SK-N-SH (cell line): Measurements from ENCODE around the gene OBSCN. TPM values are rescaled to one million over a fixed set of nuclear protein-coding genes. Genes with fewer than 3 reads are reported as not detected.

Experiments used
- CTCF ChIA-PET: fragments of 300-600, 350-600 bp; formaldehyde crosslinking; extraction: SDS; loops from one replicate; lab custom pipeline; 2021; lab: Yijun Ruan, JAX
- POLR2A ChIA-PET: fragments of 350-600 bp; sonication (Branson Sonifier 250); formaldehyde crosslinking; extraction: SDS; loops from one replicate; lab custom pipeline; 2020; ENCODE audit warnings: antibody characterized with exemption, inconsistent platforms; lab: Yijun Ruan, JAX
- DNase-seq: peaks from one replicate; pipeline ENCODE4 v3.0.0; 2012
- H2AFZ ChIP-seq: fragments of 200-600 bp; sonication (generic); 2 replicates; pipeline ENCODE4 v1.8.1; 2016; ENCODE audit warnings: antibody characterized with exemption, mild to moderate bottlenecking, low read depth
- H3F3A ChIP-seq: fragments of 200-600 bp; sonication (generic); replicated peaks from 2 replicates; pipeline ENCODE3; 2016; ENCODE audit warnings: antibody characterized with exemption, mild to moderate bottlenecking; ENCODE audit not compliant: insufficient read depth
- H3K27ac ChIP-seq, 2 experiments: fragments of 200-500 bp in 1 of 2; fragments of 200-600 bp in 1 of 2; sonication (Bioruptor generic) in 1 of 2; sonication (generic), shearing (Covaris generic) in 1 of 2; 2 replicates each; pipeline versions ENCODE4 v1.5.1 to v1.6.1; 2014 to 2016; ENCODE audit warnings: low read depth in 2 of 2, inconsistent platforms in 1 of 2, low read length in 1 of 2, mild to moderate bottlenecking in 1 of 2, mixed read lengths in 1 of 2
- H3K27me3 ChIP-seq: fragments of 200-600 bp; sonication (generic), shearing (Covaris generic); 2 replicates; pipeline ENCODE4 v1.6.1; 2016; ENCODE audit warnings: mixed run types; ENCODE audit not compliant: insufficient read depth
- H3K36me3 ChIP-seq, 2 experiments: fragments of 200-500 bp in 1 of 2; fragments of 200-600 bp in 1 of 2; sonication (Bioruptor generic) in 1 of 2; sonication (generic) in 1 of 2; replicated peaks in 1 of 2; 2 replicates each; pipeline versions ENCODE3 to v1.5.1; 2014 to 2016; ENCODE audit warnings: low read length in 1 of 2, mild to moderate bottlenecking in 1 of 2; ENCODE audit not compliant: insufficient read depth in 2 of 2, control insufficient read depth in 1 of 2
- H3K4me1 ChIP-seq, 2 experiments: fragments of 200-500 bp in 1 of 2; fragments of 200-600 bp in 1 of 2; sonication (Bioruptor generic) in 1 of 2; sonication (generic), shearing (Covaris generic) in 1 of 2; 2 replicates each; pipeline versions ENCODE4 v1.5.1 to v1.6.1; 2014 to 2016; ENCODE audit warnings: low read depth in 1 of 2, low read length in 1 of 2, mixed run types in 1 of 2; ENCODE audit not compliant: insufficient read depth in 2 of 2, control insufficient read depth in 1 of 2
- H3K4me2 ChIP-seq: fragments of 200-600 bp; sonication (generic), shearing (Covaris generic); 2 replicates; pipeline ENCODE4 v1.6.1; 2017; ENCODE audit warnings: mixed run types
- H3K4me3 ChIP-seq, 2 experiments: fragments of 200-500 bp in 1 of 2; fragments of 200-600 bp in 1 of 2; sonication (Bioruptor generic) in 1 of 2; sonication (generic), shearing (Covaris generic) in 1 of 2; 2 replicates each; pipeline versions ENCODE4 v1.5.1 to v1.8.1; 2014 to 2016; ENCODE audit warnings: low read depth in 2 of 2, inconsistent platforms in 1 of 2, low read length in 1 of 2, mild to moderate bottlenecking in 1 of 2, mixed read lengths in 1 of 2, moderate library complexity in 1 of 2
- H3K79me2 ChIP-seq: fragments of 200-600 bp; sonication (generic); 2 replicates; pipeline ENCODE4 v1.8.1; 2017; ENCODE audit warnings: mild to moderate bottlenecking; ENCODE audit not compliant: insufficient read depth
- H3K9ac ChIP-seq: fragments of 200-600 bp; sonication (generic); 2 replicates; pipeline ENCODE4 v1.6.1; 2017; ENCODE audit warnings: mixed run types
- H3K9me2 ChIP-seq: fragments of 200-600 bp; sonication (generic); 2 replicates; pipeline ENCODE4 v1.6.1; 2017; ENCODE audit warnings: mixed run types
- H3K9me3 ChIP-seq: fragments of 200-600 bp; sonication (generic); 2 replicates; pipeline ENCODE4 v1.6.1; 2017; ENCODE audit warnings: mixed run types, mild to moderate bottlenecking, moderate library complexity
- H4K20me1 ChIP-seq: fragments of 200-600 bp; sonication (generic); 2 replicates; pipeline ENCODE4 v1.6.1; 2017; ENCODE audit warnings: mild to moderate bottlenecking, mixed run types; ENCODE audit not compliant: insufficient read depth
- CHD2 ChIP-seq: fragments of 150-350 bp; IDR thresholded peaks from 2 replicates; pipeline ENCODE4 v1.6.1; 2018; ENCODE audit warnings: low read length; ENCODE audit not compliant: partially characterized antibody
- ELF1 ChIP-seq: IDR thresholded peaks from 2 replicates; pipeline ENCODE4 v1.4.0; 2012
- EP300 ChIP-seq, 2 experiments: IDR thresholded peaks; 2 replicates each; pipeline versions ENCODE4 v1.4.0 to v1.6.1; 2012; ENCODE audit warnings: borderline replicate concordance in 1 of 2, low read depth in 1 of 2, low read length in 1 of 2
- EZH2phosphoT487 ChIP-seq: fragments of 200-600 bp; sonication (generic); IDR thresholded peaks from 2 replicates; pipeline ENCODE4 v1.6.1; 2017; ENCODE audit warnings: low read depth, mixed run types, mild to moderate bottlenecking, antibody characterized with exemption, moderate library complexity, borderline replicate concordance
- FOSL2 ChIP-seq: IDR thresholded peaks from 2 replicates; pipeline ENCODE4 v1.4.0; 2012; ENCODE audit warnings: low read depth, mild to moderate bottlenecking, moderate library complexity, borderline replicate concordance
- FOXJ3 ChIP-seq: sonication (generic); formaldehyde crosslinking; IDR thresholded peaks from 2 replicates; pipeline ENCODE4 v1.5.1; 2020; ENCODE audit warnings: mild to moderate bottlenecking, missing genetic modification reagents
- JUND ChIP-seq: IDR thresholded peaks from 2 replicates; pipeline ENCODE4 v1.4.0; 2012
- MEF2A ChIP-seq: IDR thresholded peaks from 2 replicates; pipeline ENCODE4 v1.4.0; 2012; ENCODE audit warnings: low read depth, borderline replicate concordance
- MXI1 ChIP-seq: IDR thresholded peaks from 2 replicates; pipeline ENCODE4 v1.6.1; 2012; ENCODE audit warnings: mild to moderate bottlenecking, low read depth, low read length, improper control_type of control experiment
- NFIC ChIP-seq: IDR thresholded peaks from 2 replicates; pipeline ENCODE4 v1.4.0; 2012; ENCODE audit warnings: borderline replicate concordance
- PBX3 ChIP-seq: IDR thresholded peaks from 2 replicates; pipeline ENCODE4; 2012
- RAD21 ChIP-seq: IDR thresholded peaks from 2 replicates; pipeline ENCODE4 v1.6.1; 2012; ENCODE audit warnings: mild to moderate bottlenecking, low read length
- RCOR1 ChIP-seq: fragments of 150-350 bp; IDR thresholded peaks from 2 replicates; pipeline ENCODE4 v1.6.1; 2017; ENCODE audit warnings: antibody characterized with exemption, low read length
- RFX5 ChIP-seq: IDR thresholded peaks from 2 replicates; pipeline ENCODE4 v1.6.1; 2012; ENCODE audit warnings: mild to moderate bottlenecking, improper control_type of control experiment, low read length
- RXRA ChIP-seq: IDR thresholded peaks from 2 replicates; pipeline ENCODE4 v1.4.0; 2012; ENCODE audit warnings: low read depth, mild to moderate bottlenecking, borderline replicate concordance
- SIN3A ChIP-seq: IDR thresholded peaks from 2 replicates; pipeline ENCODE4 v1.6.1; 2012; ENCODE audit warnings: low read depth, mild to moderate bottlenecking, low read length, moderate library complexity, borderline replicate concordance
- SMC3 ChIP-seq: IDR thresholded peaks from 2 replicates; pipeline ENCODE4 v1.6.1; 2012; ENCODE audit warnings: low read depth, low read length, improper control_type of control experiment
- TAF1 ChIP-seq: IDR thresholded peaks from 2 replicates; pipeline ENCODE4 v1.6.1; 2012; ENCODE audit warnings: low read depth, mild to moderate bottlenecking, low read length, moderate library complexity, borderline replicate concordance
- TCF12 ChIP-seq: IDR thresholded peaks from 2 replicates; pipeline ENCODE4 v1.4.0; 2012
- TEAD4 ChIP-seq: IDR thresholded peaks from 2 replicates; pipeline ENCODE4 v1.4.0; 2012; ENCODE audit warnings: mild to moderate bottlenecking, borderline replicate concordance; ENCODE audit not compliant: insufficient read depth
- WGBS: methylation state at CpG from one replicate; pipeline ENCODE4 v1.1.6; 2017; ENCODE audit warnings: low lambda C conversion rate; 5-methylcytosine and 5-hydroxymethylcytosine counted together
- polyA plus RNA-seq, 3 experiments: library from polyadenylated mRNA; depleted of rRNA; stranded (reverse); fragments of >200 nt; gene quantifications; 2 replicates each; pipeline ENCODE4 v1.2.3, GENCODE V29; 2012
- TF ChIP-seq, protein P1 (sequence below): IDR thresholded peaks from 2 replicates; pipeline ENCODE4 v1.4.0; 2012; ENCODE audit warnings: low read depth, borderline replicate concordance
- TF ChIP-seq, protein P2 (sequence below): IDR thresholded peaks from 2 replicates; pipeline ENCODE4 v1.6.1; 2012; ENCODE audit warnings: mild to moderate bottlenecking, low read depth, low read length, moderate library complexity
- TF ChIP-seq, protein P3 (sequence below): fragments of 150-350 bp; IDR thresholded peaks from 2 replicates; pipeline ENCODE4 v1.6.1; 2016; ENCODE audit warnings: mild to moderate bottlenecking, low read depth, low read length

The OBSCN gene
- polyA plus RNA-seq, 1 of the 3 experiments (the other 2 are of a cell fraction), result 4.0 TPM

GRCh38 chr1:228276174-228276831, 68.5 kb downstream of the OBSCN start:
- Histone ChIP-seq H3K27me3 (no peaks in the 10 kb centered on the region), H3K27ac (no peak overlapping the region), H3K4me3 (no peak overlapping the region), H3K36me3 (no peaks in the 10 kb centered on the region), H3K79me2 (no peaks in the 10 kb centered on the region), H4K20me1 (no peaks in the 10 kb centered on the region), H3K9me2 (no peaks in the 10 kb centered on the region), H3F3A (no peaks in the 10 kb centered on the region), H3K4me2 (no peak overlapping the region), H2AFZ (no peak overlapping the region), H3K4me1 (no peaks in the 10 kb centered on the region), H3K9me3 (no peaks in the 10 kb centered on the region), H3K9ac (no peak overlapping the region)
- ChIA-PET POLR2A (no interaction called here), CTCF (interaction anchor here (1.0 kb wide), 1 partner anchor 14 kb away, joined by 3 read pairs; no protein-coding TSS in a partner anchor)
- WGBS, result 97% methylated on average over 16 of the region's 49 CpGs
- no peak for DNase-seq
- TF ChIP-seq JUND (no peak), RCOR1 (no peak), TCF12 (no peak), FOXJ3 (CRISPR knock-in tag) (no peak), PBX3 (no peak), RXRA (no peak), MXI1 (no peak), SMC3 (no peak), FOSL2 (no peak), NFIC (no peak), CHD2 (no peak), RAD21 (no peak), EZH2phosphoT487 (no peak), SIN3A (no peak), EP300 (IDR thresholded peaks at IDR 0.05; ENCODE audit: borderline replicate concordance in 1 of 2, low read depth in 1 of 2, low read length in 1 of 2) (no peak)
- TF ChIP-seq, protein P1, sequence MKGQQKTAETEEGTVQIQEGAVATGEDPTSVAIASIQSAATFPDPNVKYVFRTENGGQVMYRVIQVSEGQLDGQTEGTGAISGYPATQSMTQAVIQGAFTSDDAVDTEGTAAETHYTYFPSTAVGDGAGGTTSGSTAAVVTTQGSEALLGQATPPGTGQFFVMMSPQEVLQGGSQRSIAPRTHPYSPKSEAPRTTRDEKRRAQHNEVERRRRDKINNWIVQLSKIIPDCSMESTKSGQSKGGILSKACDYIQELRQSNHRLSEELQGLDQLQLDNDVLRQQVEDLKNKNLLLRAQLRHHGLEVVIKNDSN, result no peak

GRCh38 chr1:228276901-228277490, 69.2 kb downstream of the OBSCN start:
- Histone ChIP-seq H3K4me2 (no peak overlapping the region), H3K9me2 (no peaks in the 10 kb centered on the region), H3K4me1 (no peaks in the 10 kb centered on the region), H3K9me3 (no peaks in the 10 kb centered on the region), H3K27ac (no peak overlapping the region), H3K4me3 (no peak overlapping the region), H4K20me1 (no peaks in the 10 kb centered on the region), H3F3A (no peaks in the 10 kb centered on the region), H3K9ac (no peak overlapping the region), H3K27me3 (no peaks in the 10 kb centered on the region), H2AFZ (no peak overlapping the region), H3K36me3 (no peaks in the 10 kb centered on the region), H3K79me2 (no peaks in the 10 kb centered on the region)
- no peak for DNase-seq
- CTCF ChIA-PET, result no interaction called here
- POLR2A ChIA-PET, result no interaction called here
- WGBS, result 85% methylated on average over 14 of the region's 25 CpGs
- TF ChIP-seq, protein P2, sequence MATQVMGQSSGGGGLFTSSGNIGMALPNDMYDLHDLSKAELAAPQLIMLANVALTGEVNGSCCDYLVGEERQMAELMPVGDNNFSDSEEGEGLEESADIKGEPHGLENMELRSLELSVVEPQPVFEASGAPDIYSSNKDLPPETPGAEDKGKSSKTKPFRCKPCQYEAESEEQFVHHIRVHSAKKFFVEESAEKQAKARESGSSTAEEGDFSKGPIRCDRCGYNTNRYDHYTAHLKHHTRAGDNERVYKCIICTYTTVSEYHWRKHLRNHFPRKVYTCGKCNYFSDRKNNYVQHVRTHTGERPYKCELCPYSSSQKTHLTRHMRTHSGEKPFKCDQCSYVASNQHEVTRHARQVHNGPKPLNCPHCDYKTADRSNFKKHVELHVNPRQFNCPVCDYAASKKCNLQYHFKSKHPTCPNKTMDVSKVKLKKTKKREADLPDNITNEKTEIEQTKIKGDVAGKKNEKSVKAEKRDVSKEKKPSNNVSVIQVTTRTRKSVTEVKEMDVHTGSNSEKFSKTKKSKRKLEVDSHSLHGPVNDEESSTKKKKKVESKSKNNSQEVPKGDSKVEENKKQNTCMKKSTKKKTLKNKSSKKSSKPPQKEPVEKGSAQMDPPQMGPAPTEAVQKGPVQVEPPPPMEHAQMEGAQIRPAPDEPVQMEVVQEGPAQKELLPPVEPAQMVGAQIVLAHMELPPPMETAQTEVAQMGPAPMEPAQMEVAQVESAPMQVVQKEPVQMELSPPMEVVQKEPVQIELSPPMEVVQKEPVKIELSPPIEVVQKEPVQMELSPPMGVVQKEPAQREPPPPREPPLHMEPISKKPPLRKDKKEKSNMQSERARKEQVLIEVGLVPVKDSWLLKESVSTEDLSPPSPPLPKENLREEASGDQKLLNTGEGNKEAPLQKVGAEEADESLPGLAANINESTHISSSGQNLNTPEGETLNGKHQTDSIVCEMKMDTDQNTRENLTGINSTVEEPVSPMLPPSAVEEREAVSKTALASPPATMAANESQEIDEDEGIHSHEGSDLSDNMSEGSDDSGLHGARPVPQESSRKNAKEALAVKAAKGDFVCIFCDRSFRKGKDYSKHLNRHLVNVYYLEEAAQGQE, result no peak
- TF ChIP-seq MEF2A, result no peak
- TF ChIP-seq JUND, result no peak
- TF ChIP-seq TAF1, result no peak
- no peak for TF ChIP-seq RXRA
- TF ChIP-seq, protein P3, sequence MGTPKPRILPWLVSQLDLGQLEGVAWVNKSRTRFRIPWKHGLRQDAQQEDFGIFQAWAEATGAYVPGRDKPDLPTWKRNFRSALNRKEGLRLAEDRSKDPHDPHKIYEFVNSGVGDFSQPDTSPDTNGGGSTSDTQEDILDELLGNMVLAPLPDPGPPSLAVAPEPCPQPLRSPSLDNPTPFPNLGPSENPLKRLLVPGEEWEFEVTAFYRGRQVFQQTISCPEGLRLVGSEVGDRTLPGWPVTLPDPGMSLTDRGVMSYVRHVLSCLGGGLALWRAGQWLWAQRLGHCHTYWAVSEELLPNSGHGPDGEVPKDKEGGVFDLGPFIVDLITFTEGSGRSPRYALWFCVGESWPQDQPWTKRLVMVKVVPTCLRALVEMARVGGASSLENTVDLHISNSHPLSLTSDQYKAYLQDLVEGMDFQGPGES, result no peak
- no peak for TF ChIP-seq RAD21
- no peak for TF ChIP-seq RFX5
- no peak for TF ChIP-seq ELF1
- TF ChIP-seq TEAD4, result no peak
